ENCODE measurements around the gene SNW1.

- TF ChIP-seq CTCF (IDR thresholded peaks at IDR 0.05) (no peak), POLR2A (IDR thresholded peaks at IDR 0.05) (no peak)
Observed at GRCh38 chr14:77714926-77715325, 46.0 kb downstream of the SNW1 start.
